ENCODE measurements around the gene AP3S2.
"Not testable (repeated sequence)": the region's sequence is repeated elsewhere in the genome, so short reads cannot be mapped to it uniquely, and the experiment has no call there.

The AP3S2 gene

GRCh38 chr15:89797678-89798201 is 96.1 kb downstream of the AP3S2 start:
- FAIRE-seq = no peak

DNA sequence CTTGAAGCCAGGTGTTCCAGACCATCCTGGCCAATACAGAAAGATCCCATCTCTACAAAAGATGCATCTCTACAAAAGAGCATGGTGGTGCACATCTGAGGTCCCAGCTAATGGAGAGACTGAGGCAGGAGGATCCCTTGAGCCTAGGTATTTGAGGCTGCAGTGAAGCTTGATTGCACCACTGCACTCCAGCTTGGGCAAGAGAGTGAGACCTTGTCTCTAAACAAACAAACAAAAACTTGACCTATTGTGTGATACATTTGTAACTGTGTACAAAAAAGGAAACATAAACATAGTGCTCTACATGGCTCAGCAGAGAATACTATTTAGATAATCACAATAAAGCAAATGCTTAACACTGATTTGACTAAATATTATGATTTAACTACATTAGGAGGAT is 97.8 kb downstream of the AP3S2 start:
- no peak for FAIRE-seq

GRCh38 chr15:89794627-89795241 is 99.1 kb downstream of the AP3S2 start:
- no peak for FAIRE-seq

- no peak for FAIRE-seq
Measured at GRCh38 chr15:89792106-89792805, 101.5 kb downstream of the AP3S2 start.

DNA sequence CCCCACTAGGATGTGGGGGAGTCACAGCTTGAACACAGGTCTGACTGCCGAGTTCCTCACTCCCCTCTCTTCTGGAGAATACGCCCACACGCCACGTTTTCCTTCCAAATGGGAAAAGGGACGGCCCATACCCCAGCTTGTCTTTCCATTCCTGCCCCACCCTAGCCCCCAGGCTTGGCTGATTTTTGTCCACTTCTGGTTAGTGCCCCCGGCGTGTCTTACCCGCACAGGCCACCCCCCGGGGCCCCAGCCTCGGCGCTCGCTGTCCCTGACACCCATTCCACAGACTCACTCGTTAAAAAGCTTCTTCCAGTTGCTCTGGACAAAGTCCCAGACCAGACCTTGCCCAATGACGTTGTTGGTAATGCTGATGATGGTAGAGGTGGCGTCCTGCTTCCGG is 103.1 kb downstream of the AP3S2 start:
- FAIRE-seq = no peak

DNA sequence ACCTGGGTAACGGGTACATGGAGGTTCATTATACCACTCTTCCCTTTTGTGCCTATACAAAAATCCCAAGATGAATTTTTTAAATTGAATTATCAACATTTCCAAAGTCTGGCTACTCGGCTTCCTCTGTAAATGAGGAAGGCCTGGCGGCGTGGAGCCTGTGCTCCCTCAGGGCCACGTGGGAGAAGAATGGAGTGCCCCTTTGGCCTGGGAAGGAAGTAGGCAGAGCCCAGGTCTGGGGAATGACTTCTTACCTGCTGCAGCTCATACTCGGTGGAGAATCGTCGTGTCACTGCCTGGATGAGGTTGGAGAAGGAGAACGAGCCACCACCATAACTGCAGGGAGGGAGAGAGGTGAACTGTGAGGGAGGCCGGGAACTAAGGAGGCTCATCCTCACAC is 103.6 kb downstream of the AP3S2 start:
- no peak for FAIRE-seq

DNA sequence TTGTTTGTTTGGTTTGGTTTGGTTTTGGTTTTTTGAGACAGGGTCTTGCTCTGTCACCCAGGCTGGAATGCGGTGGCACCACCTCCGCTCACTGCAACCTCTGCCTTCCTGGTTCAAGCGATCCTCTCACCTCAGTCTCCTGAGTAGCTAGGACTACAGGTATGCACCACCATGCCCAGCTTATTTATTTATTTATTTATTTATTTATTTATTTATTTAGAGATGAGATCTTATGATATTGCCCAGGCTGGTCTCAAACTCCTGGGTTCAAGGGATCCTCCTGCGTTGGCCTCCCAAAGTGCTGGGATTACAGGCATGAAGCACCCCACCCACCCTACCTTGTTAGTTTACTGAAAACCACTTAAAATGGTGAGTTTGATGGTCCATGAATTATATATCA is 105.2 kb downstream of the AP3S2 start:
- not testable (repeated sequence) for FAIRE-seq

- no peak for FAIRE-seq
Measured at GRCh38 chr15:89787944-89788343, 105.8 kb downstream of the AP3S2 start.

- FAIRE-seq = no peak
Measured at GRCh38 chr15:89785774-89786140, 108.0 kb downstream of the AP3S2 start.

- peak; percentile 58 for FAIRE-seq
Measured at GRCh38 chr15:89785064-89785773, 108.6 kb downstream of the AP3S2 start.

- FAIRE-seq = no peak
Measured at GRCh38 chr15:89784686-89784960, 109.2 kb downstream of the AP3S2 start.

GRCh38 chr15:89783861-89784685 is 109.7 kb downstream of the AP3S2 start:
- FAIRE-seq = no peak

DNA sequence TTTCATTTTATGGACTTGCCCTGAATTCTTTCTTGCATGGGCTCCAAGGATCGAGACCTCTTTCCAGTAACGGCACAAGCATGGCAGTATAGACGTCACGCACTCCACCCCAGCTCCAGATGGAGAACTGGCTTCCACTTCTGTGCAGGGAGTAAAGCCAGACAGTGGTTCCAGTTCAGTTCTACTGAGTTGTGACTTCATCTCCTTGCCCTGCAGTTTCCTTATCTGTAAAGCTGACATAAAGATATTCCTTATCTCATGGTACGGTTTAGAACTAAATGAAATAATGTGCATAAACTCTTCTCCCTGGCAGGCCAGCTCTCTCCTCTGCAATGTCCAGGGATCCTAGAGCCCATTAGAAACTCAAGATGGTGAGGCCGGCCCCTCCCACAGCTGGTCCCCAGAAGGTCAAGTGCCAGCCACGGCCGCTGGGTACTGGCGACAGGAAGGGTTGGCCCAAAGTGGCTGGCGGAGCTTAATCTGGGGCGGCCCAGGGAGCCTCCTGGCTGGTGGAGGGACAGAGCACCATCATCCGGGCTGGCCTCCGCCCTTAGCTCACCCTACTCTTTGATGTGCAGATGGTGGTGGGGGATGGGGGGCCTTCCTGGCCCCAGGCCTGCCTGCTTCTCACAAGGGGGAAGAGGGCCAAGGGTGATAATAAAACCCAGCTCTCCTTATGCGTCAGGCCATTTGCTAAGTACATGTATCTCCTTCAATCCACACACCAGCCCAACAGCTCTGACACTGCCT is 110.5 kb downstream of the AP3S2 start:
- no peak for FAIRE-seq

GRCh38 chr15:89782619-89782950 is 111.2 kb downstream of the AP3S2 start:
- FAIRE-seq = not testable (repeated sequence)

DNA sequence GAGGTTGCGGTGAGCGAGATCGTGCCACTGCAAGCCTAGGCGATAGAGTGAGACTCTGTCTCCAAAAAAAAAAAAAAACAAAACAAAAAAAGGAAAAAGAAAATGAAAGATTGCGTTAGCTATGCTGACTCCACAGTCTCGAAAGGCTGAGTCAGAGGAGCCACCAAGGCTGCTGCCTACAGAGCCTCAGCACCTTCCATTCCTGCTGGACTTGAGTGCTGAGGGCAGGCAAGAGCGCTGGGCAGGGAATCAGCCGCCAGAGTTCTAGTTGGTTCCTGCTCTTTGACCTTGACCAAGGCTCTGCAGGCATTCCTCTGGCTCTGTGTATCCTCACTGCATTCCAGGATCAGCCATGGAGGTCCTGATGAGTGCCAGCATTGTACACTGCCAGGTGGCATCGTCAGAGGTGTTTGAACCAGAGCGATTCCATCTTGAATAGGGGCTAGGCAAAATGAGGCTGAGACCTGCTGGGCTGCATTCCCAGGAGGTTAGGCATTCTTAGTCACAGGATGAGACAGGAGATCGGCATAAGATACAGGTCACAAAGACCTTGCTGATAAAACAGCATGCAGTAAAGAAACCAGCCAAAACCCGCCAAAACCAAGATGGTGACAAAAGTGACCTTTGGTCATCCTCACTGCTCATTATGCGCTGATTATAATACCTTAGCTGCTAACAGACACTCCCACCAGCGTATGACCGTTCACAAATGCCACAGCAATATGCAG is 111.7 kb downstream of the AP3S2 start:
- no peak for FAIRE-seq

- FAIRE-seq = no peak
Measured at GRCh38 chr15:89781055-89781454, 112.7 kb downstream of the AP3S2 start.

GRCh38 chr15:89780601-89781000 is 113.2 kb downstream of the AP3S2 start:
- FAIRE-seq = no peak

All from colon (tissue), 2 donors.